GM12891 (cell line): ENCODE measurements around the gene ZMIZ1.

ENCODE experiments used
- POLR2A ChIP-seq: IDR thresholded peaks from 2 replicates; pipeline ENCODE4 v1.6.1; 2011; ENCODE audit warnings: low read depth, low read length, control low read depth
- POLR2AphosphoS5 ChIP-seq: IDR thresholded peaks from 2 replicates; pipeline ENCODE4 v1.6.1; 2011; ENCODE audit warnings: low read depth, low read length, control low read depth
- TAF1 ChIP-seq: IDR thresholded peaks from 2 replicates; pipeline ENCODE4 v1.6.1; 2011; ENCODE audit warnings: low read depth, low read length, control low read depth

DNA sequence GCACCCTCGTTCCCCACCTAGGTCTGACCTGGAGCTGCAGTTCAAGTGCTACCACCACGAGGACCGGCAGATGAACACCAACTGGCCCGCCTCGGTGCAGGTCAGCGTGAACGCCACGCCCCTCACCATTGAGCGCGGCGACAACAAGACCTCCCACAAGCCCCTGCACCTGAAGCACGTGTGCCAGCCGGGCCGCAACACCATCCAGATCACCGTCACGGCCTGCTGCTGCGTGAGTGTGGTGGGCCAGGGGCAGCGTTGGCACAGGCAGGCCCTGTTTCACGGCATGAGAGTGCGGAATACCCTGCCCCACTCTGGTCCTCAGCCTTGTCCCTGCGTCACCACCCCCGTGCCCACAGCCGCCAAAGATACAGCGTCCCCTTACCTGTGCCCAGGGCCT is 231.9 kb downstream of the ZMIZ1 start:
- TF ChIP-seq POLR2A (no peak), TAF1 (no peak), POLR2AphosphoS5 (no peak)
